A549 (cell line): Measurements from ENCODE around the gene NCOA7. TPM values are rescaled to one million over a fixed set of nuclear protein-coding genes. Genes with fewer than 3 reads are reported as not detected.

Source experiments
- ATAC-seq, 2 experiments: fragments of 200-7000 bp in 1 of 2; fragments of >200 bp in 1 of 2; cut with Nextera tagmentation in 1 of 2; cut with Tn5 transposase in 1 of 2; 3 replicates each; pipeline versions ENCODE4 v1.8.0 to v1.9.1; 2018 to 2020; ENCODE audit warnings: mild to moderate bottlenecking in 1 of 2, moderate library complexity in 1 of 2
- CTCF ChIA-PET: fragments of 300-600 bp; sonication (Branson Sonifier 250); formaldehyde crosslinking; extraction: SDS; loops from one replicate; lab custom pipeline; 2021; ENCODE audit warnings: antibody characterized with exemption, inconsistent platforms; lab: Yijun Ruan, JAX
- POLR2A ChIA-PET: fragments of 350-600 bp; formaldehyde crosslinking; extraction: SDS; loops from one replicate; lab custom pipeline; 2021; ENCODE audit warnings: antibody characterized with exemption, inconsistent platforms; lab: Yijun Ruan, JAX
- DNase-seq, 2 experiments: peaks; one replicate each; pipeline versions ENCODE4 v3.0.0 to v3.0.0-alpha.2; 2011 to 2016; ENCODE audit warnings: low read depth in 1 of 2, low spot score in 1 of 2
- FAIRE-seq: peaks from 2 replicates; lab custom pipeline; 2011; peaks lifted over from hg19 to GRCh38; lab: Jason Lieb, UNC
- H3K27ac ChIP-seq, 2 experiments: fragments of >200 bp; sonication (Bioruptor Twin); formaldehyde crosslinking; 3 replicates each; pipeline ENCODE4 v1.5.1; 2016 to 2017
- H3K4me1 ChIP-seq: fragments of >200 bp; sonication (Bioruptor Twin); formaldehyde crosslinking; 3 replicates; pipeline ENCODE4 v1.6.1; 2016
- H3K4me2 ChIP-seq: fragments of >200 bp; sonication (Bioruptor Twin); formaldehyde crosslinking; 3 replicates; pipeline ENCODE4 v1.6.1; 2016
- H3K4me3 ChIP-seq: fragments of >200 bp; sonication (Bioruptor Twin); formaldehyde crosslinking; 3 replicates; pipeline ENCODE4 v1.5.1; 2016
- H3K9me3 ChIP-seq: fragments of >200 bp; sonication (Bioruptor Twin); formaldehyde crosslinking; 3 replicates; pipeline ENCODE4 v1.6.1; 2016
- BHLHE40 ChIP-seq: IDR thresholded peaks from 2 replicates; pipeline ENCODE4 v1.6.1; 2012; ENCODE audit warnings: low read depth, low read length, inconsistent platforms
- CHD2 ChIP-seq: fragments of 150-350 bp; IDR thresholded peaks from 2 replicates; pipeline ENCODE4 v1.6.1; 2014; ENCODE audit warnings: low read length; ENCODE audit not compliant: partially characterized antibody
- CHD4 ChIP-seq: fragments of 200-600 bp; sonication (generic); IDR thresholded peaks from 2 replicates; pipeline ENCODE4 v1.6.1; 2016; ENCODE audit warnings: antibody characterized with exemption, mild to moderate bottlenecking, borderline replicate concordance
- EHF ChIP-seq: fragments of 250-450 bp; sonication (Bioruptor Pico); IDR thresholded peaks from 2 replicates; pipeline ENCODE4 v1.5.0; 2020; ENCODE audit warnings: mild to moderate bottlenecking
- EHMT2 ChIP-seq: fragments of 200-600 bp; sonication (generic); IDR thresholded peaks from 2 replicates; pipeline ENCODE4 v1.6.1; 2016; ENCODE audit warnings: antibody characterized with exemption, low read depth, mild to moderate bottlenecking, moderate library complexity
- EP300 ChIP-seq, 2 experiments: fragments of >200 bp; sonication (Bioruptor Twin); formaldehyde crosslinking; IDR thresholded peaks; 2 replicates in 1 of 2; 3 replicates in 1 of 2; pipeline ENCODE4 v1.6.1; 2016 to 2017
- ESRRA ChIP-seq: fragments of 150-350 bp; IDR thresholded peaks from 2 replicates; pipeline ENCODE4 v1.6.1; 2014; ENCODE audit warnings: mild to moderate bottlenecking, low read length, borderline replicate concordance
- HEYL ChIP-seq: fragments of 250-450 bp; sonication (Bioruptor Pico); IDR thresholded peaks from 2 replicates; pipeline ENCODE4 v1.8.0; 2021; ENCODE audit warnings: mild to moderate bottlenecking, moderate library complexity
- HOXB5 ChIP-seq: fragments of 250-450 bp; sonication (Bioruptor Pico); IDR thresholded peaks from 2 replicates; pipeline ENCODE4 v1.5.0; 2020; ENCODE audit warnings: mild to moderate bottlenecking, moderate library complexity
- JUN ChIP-seq, 2 experiments: fragments of >200 bp; sonication (Bioruptor Twin); formaldehyde crosslinking; IDR thresholded peaks; 2 replicates in 1 of 2; 3 replicates in 1 of 2; pipeline ENCODE4 v1.6.1; 2016 to 2017
- JUNB ChIP-seq: fragments of >200 bp; sonication (Bioruptor Twin); formaldehyde crosslinking; IDR thresholded peaks from 2 replicates; pipeline ENCODE4 v1.6.1; 2016
- KDM1A ChIP-seq: fragments of 200-600 bp; sonication (generic); IDR thresholded peaks from 2 replicates; pipeline ENCODE4 v1.6.1; 2016; ENCODE audit warnings: low read depth, mild to moderate bottlenecking
- KDM5A ChIP-seq: fragments of 200-600 bp; sonication (generic); IDR thresholded peaks from 2 replicates; pipeline ENCODE4 v1.6.1; 2016; ENCODE audit warnings: antibody characterized with exemption, mild to moderate bottlenecking
- MAFK ChIP-seq: fragments of 450-650 bp; IDR thresholded peaks from 2 replicates; pipeline ENCODE4 v1.6.1; 2014; ENCODE audit not compliant: partially characterized antibody
- MYC ChIP-seq: IDR thresholded peaks from 2 replicates; pipeline ENCODE4 v1.6.1; 2012; ENCODE audit warnings: mild to moderate bottlenecking, inconsistent platforms, low read length, improper control_type of control experiment, borderline replicate concordance
- NFE2L2 ChIP-seq: fragments of 150-350 bp; conservative IDR thresholded peaks from 2 replicates; pipeline ENCODE4 v1.6.1; 2014; ENCODE audit warnings: low read length
- NR3C1 ChIP-seq: fragments of >200 bp; sonication (Bioruptor Twin); formaldehyde crosslinking; IDR thresholded peaks from 3 replicates; pipeline ENCODE4 v1.6.1; 2017
- POLR2AphosphoS2 ChIP-seq: conservative IDR thresholded peaks from 2 replicates; pipeline ENCODE4 v1.6.1; 2012; ENCODE audit warnings: low read length, improper control_type of control experiment, inconsistent platforms
- REST ChIP-seq: fragments of 200-600 bp; sonication (generic); IDR thresholded peaks from 2 replicates; pipeline ENCODE4 v1.6.1; 2016; ENCODE audit warnings: antibody characterized with exemption, mild to moderate bottlenecking, moderate library complexity
- RFX5 ChIP-seq: fragments of 450-650 bp; IDR thresholded peaks from 2 replicates; pipeline ENCODE4 v1.7.1; 2014; ENCODE audit warnings: antibody characterized with exemption, mild to moderate bottlenecking, moderate library complexity
- RNF2 ChIP-seq: fragments of 200-600 bp; sonication (generic); IDR thresholded peaks from 2 replicates; pipeline ENCODE4 v1.6.1; 2016; ENCODE audit warnings: low read depth, mild to moderate bottlenecking, antibody characterized with exemption, moderate library complexity, borderline replicate concordance
- TFCP2L1 ChIP-seq: fragments of 250-450 bp; sonication (Bioruptor Pico); IDR thresholded peaks from 2 replicates; pipeline ENCODE4 v1.5.0; 2021; ENCODE audit warnings: mild to moderate bottlenecking
- ZFP36 ChIP-seq: fragments of 450-650 bp; IDR thresholded peaks from 2 replicates; pipeline ENCODE4 v1.6.1; 2014; ENCODE audit warnings: borderline replicate concordance; ENCODE audit not compliant: partially characterized antibody
- WGBS: methylation state at CpG from one replicate; pipeline ENCODE4 v1.1.6; 2017; ENCODE audit errors: missing lambda C conversion rate; 5-methylcytosine and 5-hydroxymethylcytosine counted together
- polyA plus RNA-seq, 4 experiments: library from polyadenylated mRNA; depleted of rRNA in 3 of 4; stranded (reverse); fragments of >200 nt; fragmentation: RNase III in 1 of 4; extraction: RNeasy Plus Mini Kit Qiagen cat#74134 plus additional on column Dnase treatment in 1 of 4; gene quantifications; 2 replicates in 3 of 4; 3 replicates in 1 of 4; pipeline ENCODE4 v1.2.3, GENCODE V29; 2011 to 2017
- TF ChIP-seq, protein P1 (sequence below): fragments of >200 bp; sonication (Bioruptor Twin); formaldehyde crosslinking; IDR thresholded peaks from 2 replicates; pipeline ENCODE4 v1.6.1; 2016

Gene NCOA7
- polyA plus RNA-seq, 2 of the 4 experiments (the other 2 are of a cell fraction), result 66.4 to 195 TPM

DNA sequence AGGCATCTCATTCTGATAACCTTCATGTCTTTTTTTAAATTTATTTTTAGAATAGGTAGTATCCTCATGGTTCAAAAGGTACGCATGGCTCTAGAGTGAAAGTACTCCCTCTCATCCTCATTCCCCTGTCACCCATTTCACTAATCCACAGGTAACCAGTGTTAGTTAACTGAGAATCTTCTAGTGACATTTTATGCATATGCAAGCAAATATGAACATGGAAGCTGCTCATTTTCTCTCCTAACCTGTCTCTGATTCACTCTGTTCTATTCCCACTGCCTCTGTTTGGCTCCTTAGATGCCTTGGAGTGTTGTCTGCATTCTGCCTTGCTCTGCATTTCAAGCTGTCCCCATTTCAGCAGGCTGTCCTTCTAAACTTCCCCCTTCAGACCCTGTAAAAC, 4.5 kb downstream of the NCOA7 start:
- TF ChIP-seq RNF2 (no peak), MAFK (peak; percentile 25)
- peak overlapping the region; percentile 81 for H3K4me2 ChIP-seq
- H3K4me1 ChIP-seq, result peaks cover 55% of the 10 kb centered on the region
- FAIRE-seq (no peak), ATAC-seq (no peak), DNase-seq (no peak)
- 96% methylated on average over 1 of the region's 1 CpG for WGBS
- CTCF ChIA-PET, result interaction anchor here (1.0 to 1.2 kb wide), 3 partner anchors 16 to 162 kb away, joined by 3 to 5 read pairs (median 3); no protein-coding TSS in a partner anchor
- no peak overlapping the region for H3K27ac ChIP-seq
- POLR2A ChIA-PET, result no interaction called here
- H3K9me3 ChIP-seq, result no peaks in the 10 kb centered on the region
- no peak overlapping the region for H3K4me3 ChIP-seq

GRCh38 chr6:125797120-125797885, 6.5 kb downstream of the NCOA7 start:
- 92% methylated on average over 3 of the region's 3 CpGs for WGBS
- peaks cover 49% of the 10 kb centered on the region for H3K4me1 ChIP-seq

GRCh38 chr6:125797886-125798444, 7.2 kb downstream of the NCOA7 start:
- Histone ChIP-seq H3K4me1 (peaks cover 42% of the 10 kb centered on the region), H3K4me3 (no peak overlapping the region), H3K27ac (no peak overlapping the region), H3K4me2 (no peak overlapping the region), H3K9me3 (no peaks in the 10 kb centered on the region)
- no peak for TF ChIP-seq ESRRA
- no peak for TF ChIP-seq HEYL (CRISPR knock-in tag)
- TF ChIP-seq KDM1A, result no peak
- no peak for TF ChIP-seq NFE2L2
- TF ChIP-seq JUNB, result no peak
- TF ChIP-seq RFX5, result no peak
- no peak for TF ChIP-seq EP300 (IDR thresholded peaks at IDR 0.05)
- TF ChIP-seq, protein P1, sequence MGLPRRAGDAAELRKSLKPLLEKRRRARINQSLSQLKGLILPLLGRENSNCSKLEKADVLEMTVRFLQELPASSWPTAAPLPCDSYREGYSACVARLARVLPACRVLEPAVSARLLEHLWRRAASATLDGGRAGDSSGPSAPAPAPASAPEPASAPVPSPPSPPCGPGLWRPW, result no peak
- ATAC-seq (no peak; a peak in 1 of 6 replicates), DNase-seq (no peak), FAIRE-seq (no peak)
- 66% methylated on average over 3 of the region's 3 CpGs for WGBS
- CTCF ChIA-PET, result no interaction called here
- POLR2A ChIA-PET, result no interaction called here

More at GRCh38 chr6:125797120-125797885, 6.5 kb downstream of the NCOA7 start:
- H3K27ac ChIP-seq, result no peak overlapping the region
- DNase-seq, result no peak
- ChIA-PET CTCF (interaction anchor here (1.2 to 1.7 kb wide), 3 partner anchors 156 to 486 kb away, joined by 3 to 4 read pairs (median 4); partner anchors contain the start of gene HINT3), POLR2A (no interaction called here)
- TF ChIP-seq REST (no peak), KDM5A (no peak), NFE2L2 (no peak), CHD2 (no peak), TFCP2L1 (no peak), EHF (CRISPR knock-in tag) (no peak), POLR2AphosphoS2 (no peak), JUN (IDR thresholded peaks at IDR 0.05) (no peak), ZFP36 (no peak), NR3C1 (no peak), CHD4 (no peak), BHLHE40 (no peak), HOXB5 (CRISPR knock-in tag) (no peak), MYC (no peak), EHMT2 (no peak)
- TF ChIP-seq, all 56 proteins: peak for 0
- no peak overlapping the region for H3K4me3 ChIP-seq
- no peak overlapping the region for H3K4me2 ChIP-seq
- ATAC-seq (no peak), FAIRE-seq (no peak)
- H3K9me3 ChIP-seq, result no peaks in the 10 kb centered on the region
